ENCODE measurements around the gene PEX5L. TPM values are rescaled to one million over a fixed set of nuclear protein-coding genes. Genes with fewer than 3 reads are reported as not detected.

The PEX5L gene
- total RNA-seq, 2 experiments from 2014 or later = not detected

DNA sequence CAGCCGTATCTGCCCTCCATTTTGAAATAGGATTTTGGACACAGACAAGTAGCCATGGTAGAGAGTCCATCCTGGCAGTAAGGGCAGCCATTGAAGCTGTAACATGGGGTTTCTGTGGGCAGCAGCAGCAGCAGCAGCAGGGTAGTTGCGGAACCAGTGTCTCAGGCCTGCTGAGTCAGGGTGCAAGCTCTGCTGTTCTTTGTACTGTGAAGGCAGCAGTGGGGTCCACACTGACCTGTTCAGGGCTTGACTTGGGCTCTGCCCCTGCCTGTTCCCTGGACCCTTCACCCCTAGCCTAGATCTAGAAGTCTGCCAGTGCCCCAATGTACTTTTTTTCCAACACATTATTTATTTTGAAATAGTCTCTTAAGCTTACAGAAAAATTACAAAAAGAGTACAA is 9.7 kb downstream of the PEX5L start:
- H3K4me1 Mint-ChIP-seq (ENCODE audit: low read depth) = no peaks in the 10 kb centered on the region
- no peaks in the 10 kb centered on the region for H3K27me3 ChIP-seq (ENCODE audit: control insufficient read depth in 1 of 2, insufficient read depth in 2 of 2, low read length in 2 of 2)
- no peak for DNase-seq

DNA sequence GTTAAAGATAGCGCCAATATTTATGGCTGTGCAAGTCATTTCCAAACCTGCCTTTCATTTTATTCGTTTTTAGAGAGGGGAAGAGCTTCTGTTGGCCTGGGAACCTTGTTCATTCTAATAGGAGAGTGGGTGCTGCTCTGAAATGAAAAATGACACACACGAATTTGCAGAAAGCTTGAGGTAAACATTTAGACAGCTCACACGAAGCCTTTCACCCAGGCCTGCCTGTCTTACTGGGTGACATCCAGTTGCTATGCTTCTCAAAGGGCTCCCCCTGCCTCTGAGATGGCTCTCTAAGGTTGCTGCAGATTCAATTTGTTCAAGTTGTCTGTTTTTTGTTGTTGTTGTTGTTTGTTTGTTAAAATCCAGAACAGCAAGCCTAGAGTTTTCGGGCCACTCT is 18.2 kb downstream of the PEX5L start:
- ATAC-seq (ENCODE audit: poor library complexity) (no peak), DNase-seq (no peak)
- Histone ChIP-seq H3K9me3 (ENCODE audit: control insufficient read depth in 1 of 2, insufficient read depth in 1 of 2, low read length in 2 of 2) (no peaks in the 10 kb centered on the region), H3K4me1 (ENCODE audit: insufficient read depth, low read length) (no peaks in the 10 kb centered on the region), H3K27ac (ENCODE audit: low read depth in 1 of 2, low read length in 2 of 2) (no peak overlapping the region), H3K36me3 (ENCODE audit: insufficient read depth, low read length) (no peaks in the 10 kb centered on the region), H3K27me3 (ENCODE audit: control insufficient read depth in 1 of 2, insufficient read depth in 2 of 2, low read length in 2 of 2) (no peaks in the 10 kb centered on the region), H3K4me3 (ENCODE audit: low read length) (no peak overlapping the region)
- Mint-ChIP-seq H3K4me1 (ENCODE audit: low read depth) (no peaks in the 10 kb centered on the region), H3K4me3 (no peak overlapping the region), H3K9me3 (no peaks in the 10 kb centered on the region), H3K27me3 (no peaks in the 10 kb centered on the region), H3K27ac (no peak overlapping the region), H3K36me3 (ENCODE audit: low read depth) (no peaks in the 10 kb centered on the region)
- POLR2A ChIA-PET = no interaction called here
- TF ChIP-seq, protein P1, sequence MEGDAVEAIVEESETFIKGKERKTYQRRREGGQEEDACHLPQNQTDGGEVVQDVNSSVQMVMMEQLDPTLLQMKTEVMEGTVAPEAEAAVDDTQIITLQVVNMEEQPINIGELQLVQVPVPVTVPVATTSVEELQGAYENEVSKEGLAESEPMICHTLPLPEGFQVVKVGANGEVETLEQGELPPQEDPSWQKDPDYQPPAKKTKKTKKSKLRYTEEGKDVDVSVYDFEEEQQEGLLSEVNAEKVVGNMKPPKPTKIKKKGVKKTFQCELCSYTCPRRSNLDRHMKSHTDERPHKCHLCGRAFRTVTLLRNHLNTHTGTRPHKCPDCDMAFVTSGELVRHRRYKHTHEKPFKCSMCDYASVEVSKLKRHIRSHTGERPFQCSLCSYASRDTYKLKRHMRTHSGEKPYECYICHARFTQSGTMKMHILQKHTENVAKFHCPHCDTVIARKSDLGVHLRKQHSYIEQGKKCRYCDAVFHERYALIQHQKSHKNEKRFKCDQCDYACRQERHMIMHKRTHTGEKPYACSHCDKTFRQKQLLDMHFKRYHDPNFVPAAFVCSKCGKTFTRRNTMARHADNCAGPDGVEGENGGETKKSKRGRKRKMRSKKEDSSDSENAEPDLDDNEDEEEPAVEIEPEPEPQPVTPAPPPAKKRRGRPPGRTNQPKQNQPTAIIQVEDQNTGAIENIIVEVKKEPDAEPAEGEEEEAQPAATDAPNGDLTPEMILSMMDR (IDR thresholded peaks at IDR 0.05) = no peak
- intact Hi-C loops (cut with DNase I, micrococcal nuclease) = no loop called here
- CTCF ChIA-PET = no interaction called here

More for the DNA sequence above, 9.7 kb downstream of the PEX5L start:
- Histone ChIP-seq H3K9me3 (ENCODE audit: control insufficient read depth in 1 of 2, insufficient read depth in 1 of 2, low read length in 2 of 2) (no peaks in the 10 kb centered on the region), H3K27ac (ENCODE audit: low read depth in 1 of 2, low read length in 2 of 2) (no peak overlapping the region), H3K4me3 (ENCODE audit: low read length) (no peak overlapping the region), H3K36me3 (ENCODE audit: insufficient read depth, low read length) (no peaks in the 10 kb centered on the region), H3K4me1 (ENCODE audit: insufficient read depth, low read length) (no peaks in the 10 kb centered on the region)
- no peak for ATAC-seq (ENCODE audit: poor library complexity)
- no peak overlapping the region for H3K27ac Mint-ChIP-seq
- no peak overlapping the region for H3K4me3 Mint-ChIP-seq
- TF ChIP-seq, protein P1 (IDR thresholded peaks at IDR 0.05) = no peak
- peaks cover 9% of the 10 kb centered on the region for H3K27me3 Mint-ChIP-seq
- CTCF ChIA-PET = no interaction called here
- no peaks in the 10 kb centered on the region for H3K9me3 Mint-ChIP-seq
- no peaks in the 10 kb centered on the region for H3K36me3 Mint-ChIP-seq (ENCODE audit: low read depth)
- POLR2A ChIA-PET = no interaction called here
- intact Hi-C loops (cut with DNase I, micrococcal nuclease) = no loop called here

DNA sequence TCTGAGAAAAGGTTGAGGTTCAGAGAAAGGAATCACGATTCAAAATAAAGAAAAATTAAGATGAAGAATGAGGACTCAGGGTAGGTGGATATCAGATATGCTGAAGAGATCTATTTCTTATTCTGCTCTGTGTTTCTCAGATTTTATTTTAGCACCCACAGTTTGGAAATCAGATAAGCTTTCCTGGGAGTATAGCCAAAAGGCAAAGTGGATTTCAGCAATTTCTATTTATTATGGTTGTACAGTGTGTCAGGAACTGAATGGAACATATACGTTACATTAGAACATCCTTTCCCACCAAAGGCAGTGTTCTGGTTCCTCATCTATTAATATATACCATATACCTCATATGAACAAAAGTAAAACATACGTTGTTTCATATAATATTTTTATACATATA is 18.9 kb downstream of the PEX5L start:
- CTCF ChIA-PET = no interaction called here
- ATAC-seq (ENCODE audit: poor library complexity) (no peak), DNase-seq (no peak)
- Histone ChIP-seq H3K4me1 (ENCODE audit: insufficient read depth, low read length) (no peaks in the 10 kb centered on the region), H3K36me3 (ENCODE audit: insufficient read depth, low read length) (no peaks in the 10 kb centered on the region), H3K27me3 (ENCODE audit: control insufficient read depth in 1 of 2, insufficient read depth in 2 of 2, low read length in 2 of 2) (no peaks in the 10 kb centered on the region), H3K27ac (ENCODE audit: low read depth in 1 of 2, low read length in 2 of 2) (no peak overlapping the region), H3K4me3 (ENCODE audit: low read length) (no peak overlapping the region), H3K9me3 (ENCODE audit: control insufficient read depth in 1 of 2, insufficient read depth in 1 of 2, low read length in 2 of 2) (no peaks in the 10 kb centered on the region)
- no peaks in the 10 kb centered on the region for H3K36me3 Mint-ChIP-seq (ENCODE audit: low read depth)
- no peaks in the 10 kb centered on the region for H3K9me3 Mint-ChIP-seq
- H3K27me3 Mint-ChIP-seq = no peaks in the 10 kb centered on the region
- TF ChIP-seq, protein P1 (IDR thresholded peaks at IDR 0.05) = no peak
- intact Hi-C loops (cut with DNase I, micrococcal nuclease) = no loop called here
- POLR2A ChIA-PET = no interaction called here
- H3K27ac Mint-ChIP-seq = no peak overlapping the region
- H3K4me3 Mint-ChIP-seq = no peak overlapping the region
- H3K4me1 Mint-ChIP-seq (ENCODE audit: low read depth) = no peaks in the 10 kb centered on the region

All from CD4-positive, alpha-beta T cell (primary cell).